Lower leg skin (tissue), 3 donors: ENCODE data around the gene AKAP12.

Experiments used
- CTCF ChIP-seq, 3 donors: fragments of 450-650 bp; IDR thresholded peaks; one replicate each; pipeline ENCODE4 v1.5.1; 2016; ENCODE audit warnings: antibody characterized with exemption in 3 of 3, mild to moderate bottlenecking in 3 of 3, moderate library complexity in 2 of 3
- POLR2A ChIP-seq, 2 donors: fragments of 450-650 bp; IDR thresholded peaks; one replicate each; pipeline ENCODE4 v1.6.1; 2016 to 2017; ENCODE audit warnings: antibody characterized with exemption in 2 of 2, mild to moderate bottlenecking in 1 of 2, moderate library complexity in 1 of 2

DNA sequence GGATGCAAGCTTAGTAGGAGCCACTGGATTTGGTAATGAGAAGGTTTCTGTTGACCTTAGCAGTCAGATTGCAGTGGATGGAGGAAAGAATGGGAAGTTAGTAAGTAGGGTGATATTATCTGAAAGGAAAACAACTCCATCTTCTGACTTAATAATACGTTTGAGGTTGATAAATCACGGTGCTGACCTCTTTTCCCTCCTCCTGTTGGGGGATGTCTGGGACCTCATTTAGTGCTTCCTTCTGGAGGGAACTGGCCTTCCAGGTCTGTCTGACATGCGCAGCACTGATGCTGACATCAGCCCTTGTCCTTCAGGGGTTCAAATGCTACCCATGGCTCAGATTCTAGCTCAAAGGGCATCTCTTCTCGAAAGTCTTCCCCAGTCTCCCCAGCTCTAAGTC, 48.2 kb upstream of the AKAP12 start:
- no peak for TF ChIP-seq CTCF (IDR thresholded peaks at IDR 0.05)
- no peak for TF ChIP-seq POLR2A (IDR thresholded peaks at IDR 0.05)
